Activated effector memory CD4-positive, alpha-beta T cell treated with Interleukin-2 at 50 U/mL for 16 hours (primary cell): ENCODE data around the gene CDK1.
A peak's percentile ranks its signal among the peaks of the same experiment; 100 is the strongest.

Experiments
- DNase-seq: peaks from one replicate; pipeline ENCODE4 v3.0.0-alpha.2; 2020

Gene CDK1

DNA sequence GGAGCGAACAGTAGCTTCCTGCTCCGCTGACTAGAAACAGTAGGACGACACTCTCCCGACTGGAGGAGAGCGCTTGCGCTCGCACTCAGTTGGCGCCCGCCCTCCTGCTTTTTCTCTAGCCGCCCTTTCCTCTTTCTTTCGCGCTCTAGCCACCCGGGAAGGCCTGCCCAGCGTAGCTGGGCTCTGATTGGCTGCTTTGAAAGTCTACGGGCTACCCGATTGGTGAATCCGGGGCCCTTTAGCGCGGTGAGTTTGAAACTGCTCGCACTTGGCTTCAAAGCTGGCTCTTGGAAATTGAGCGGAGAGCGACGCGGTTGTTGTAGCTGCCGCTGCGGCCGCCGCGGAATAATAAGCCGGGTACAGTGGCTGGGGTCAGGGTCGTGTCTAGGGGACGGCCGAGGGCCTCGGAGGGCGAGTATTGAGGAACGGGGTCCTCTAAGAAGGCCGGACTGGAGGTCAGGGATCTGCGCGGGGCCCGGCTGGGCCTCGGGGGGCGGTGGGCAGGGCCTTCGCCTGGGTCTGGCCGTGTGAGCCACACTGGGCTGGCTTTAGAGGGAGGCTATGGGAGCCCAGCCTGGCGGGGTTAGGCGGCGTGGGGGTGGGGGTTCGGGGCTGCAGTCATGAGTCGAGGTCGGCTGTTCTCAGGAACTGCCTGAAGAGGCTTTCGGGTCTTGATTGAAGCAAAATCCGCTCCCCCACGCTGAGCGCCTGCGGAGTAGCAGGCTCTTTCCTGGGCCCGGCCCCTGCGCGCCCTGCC, at the start of gene CDK1:
TSS of gene CDK1 (plus strand) at position 265 of the 757 bp plus-strand sequence. CDS start 1,688 bp downstream, outside the sequence.
- peak; percentile 95 for DNase-seq

DNA sequence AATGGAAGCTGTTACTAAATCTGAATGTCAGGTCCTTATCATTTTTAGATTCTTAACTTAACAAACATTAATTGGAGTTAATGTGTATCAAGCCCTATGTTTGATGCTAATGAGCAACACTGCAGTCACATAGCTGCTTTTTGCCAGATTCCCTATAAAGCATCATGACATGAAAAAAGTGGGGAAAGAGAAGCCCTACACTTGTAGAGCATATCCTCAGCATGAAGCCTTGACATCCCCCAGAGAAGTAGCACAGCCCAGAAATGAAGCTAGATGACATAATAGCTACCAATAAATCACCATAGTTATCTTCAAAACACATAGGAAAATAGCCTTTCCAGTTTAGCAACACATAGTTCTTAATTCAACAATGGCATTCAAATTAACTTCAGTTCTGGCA, 49.2 kb upstream of the CDK1 start:
- no peak for DNase-seq

DNA sequence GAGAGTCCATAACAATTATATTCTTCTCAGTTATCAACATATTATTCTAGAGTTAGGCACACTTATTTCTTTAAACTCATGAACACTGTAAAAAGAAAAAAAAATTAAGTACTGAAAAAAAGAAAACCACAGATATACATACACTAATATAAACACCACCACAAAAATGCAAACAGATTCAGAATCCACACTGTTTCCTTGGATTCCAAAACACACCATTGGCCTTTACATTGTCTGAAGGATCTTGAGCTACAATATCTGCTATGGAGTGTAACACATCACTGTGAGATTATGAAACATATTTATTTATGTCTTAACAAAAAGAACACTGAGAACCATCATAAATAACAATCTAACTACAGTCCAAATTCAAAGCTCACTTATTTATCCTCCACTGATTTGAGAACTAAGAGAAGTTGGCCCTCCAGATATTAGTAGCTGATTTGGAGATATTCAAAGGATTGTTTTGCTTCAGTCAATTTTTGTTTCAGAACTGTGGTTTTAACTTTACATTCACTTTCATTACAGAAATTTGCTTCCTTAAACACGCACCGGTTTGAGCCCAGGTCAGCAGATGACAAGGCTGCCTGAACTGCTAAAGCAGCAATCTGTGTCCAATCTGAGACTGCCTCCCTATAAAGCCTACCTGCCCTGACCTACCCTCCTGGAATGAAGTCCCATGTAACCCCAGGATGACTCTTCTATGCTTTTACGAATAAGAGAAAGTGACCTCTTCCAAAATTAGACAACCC, 47.0 kb upstream of the CDK1 start:
- DNase-seq = no peak

DNA sequence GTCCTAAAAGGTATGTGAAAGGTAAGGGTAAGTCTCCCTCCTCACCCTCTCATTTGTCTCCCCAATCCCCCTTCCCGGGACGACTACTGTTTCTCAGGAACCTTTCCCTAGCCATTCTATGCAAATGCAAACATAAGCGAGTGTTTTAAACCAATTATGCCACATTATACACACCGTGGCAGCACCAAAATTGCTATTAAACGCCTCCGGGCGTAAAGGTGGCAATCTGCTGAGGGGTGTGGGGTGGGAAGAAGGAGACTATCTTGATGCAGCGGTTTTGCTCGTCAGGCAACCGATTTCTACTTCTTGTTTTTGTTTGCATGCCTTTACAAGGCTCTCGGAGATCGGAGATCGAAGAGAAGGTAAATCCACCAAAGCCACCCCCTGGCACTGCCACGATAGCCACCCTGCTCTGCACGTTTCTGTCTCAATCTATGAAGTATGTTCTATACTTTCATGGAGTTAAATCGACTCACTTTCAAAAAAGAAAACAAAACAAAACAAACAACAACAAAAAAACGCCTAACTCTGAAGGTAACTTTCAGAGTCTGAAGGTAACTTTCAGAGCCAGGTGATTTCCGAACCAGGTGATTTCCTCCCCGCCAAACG, 46.0 kb upstream of the CDK1 start:
- DNase-seq = peak; percentile 25

DNA sequence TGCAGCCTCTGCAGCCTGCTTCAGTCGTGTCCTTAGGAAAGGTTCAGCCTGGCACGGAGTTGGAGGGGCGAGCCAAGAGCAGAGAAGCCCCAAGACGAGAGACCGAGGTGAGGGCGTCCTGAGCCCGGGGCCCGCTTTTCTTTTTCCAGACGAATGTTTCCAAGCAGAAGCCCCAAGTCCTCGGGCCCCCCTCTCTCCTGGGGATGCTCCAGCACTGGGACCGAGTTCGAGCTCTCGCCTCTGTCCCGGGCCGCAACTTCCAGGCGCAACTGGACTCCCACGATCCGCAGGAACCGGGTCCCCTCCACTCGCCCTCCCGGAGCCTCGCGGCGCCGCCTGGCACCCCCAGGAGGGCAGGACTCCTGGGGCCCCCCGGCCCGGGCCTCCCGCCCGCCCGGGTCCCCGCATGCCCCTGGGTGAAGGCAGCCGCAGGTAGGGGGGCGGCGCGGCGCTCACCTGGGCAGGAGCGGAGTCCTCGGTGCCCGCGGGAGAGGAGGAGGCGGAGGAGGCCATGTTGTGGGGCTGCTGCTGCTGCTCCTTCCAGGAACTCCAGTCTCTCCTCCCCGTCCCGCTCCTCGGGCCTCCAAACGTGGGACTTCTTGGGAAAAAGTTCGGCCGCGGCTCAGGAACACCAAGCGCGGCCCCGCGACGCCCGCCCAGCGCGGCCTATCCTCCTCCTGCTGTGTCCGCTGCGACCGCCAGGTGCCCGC, 45.3 kb upstream of the CDK1 start:
- peak; percentile 43 for DNase-seq

DNA sequence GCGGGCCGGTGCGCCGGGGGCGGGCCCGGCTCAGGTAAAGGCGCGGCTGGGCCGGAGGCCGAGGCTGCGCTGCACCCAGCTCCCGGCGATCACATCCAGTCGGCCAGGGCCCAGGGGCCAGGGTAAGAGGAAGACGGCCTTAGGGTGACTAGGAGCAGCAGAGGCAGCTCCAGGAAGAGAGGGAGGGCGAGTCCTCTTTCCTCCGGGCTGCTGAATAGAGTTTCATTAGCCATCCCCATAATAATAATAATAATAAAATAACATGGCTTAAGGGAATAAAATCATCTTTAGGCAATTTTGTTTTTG, 44.8 kb upstream of the CDK1 start:
- DNase-seq = no peak

DNA sequence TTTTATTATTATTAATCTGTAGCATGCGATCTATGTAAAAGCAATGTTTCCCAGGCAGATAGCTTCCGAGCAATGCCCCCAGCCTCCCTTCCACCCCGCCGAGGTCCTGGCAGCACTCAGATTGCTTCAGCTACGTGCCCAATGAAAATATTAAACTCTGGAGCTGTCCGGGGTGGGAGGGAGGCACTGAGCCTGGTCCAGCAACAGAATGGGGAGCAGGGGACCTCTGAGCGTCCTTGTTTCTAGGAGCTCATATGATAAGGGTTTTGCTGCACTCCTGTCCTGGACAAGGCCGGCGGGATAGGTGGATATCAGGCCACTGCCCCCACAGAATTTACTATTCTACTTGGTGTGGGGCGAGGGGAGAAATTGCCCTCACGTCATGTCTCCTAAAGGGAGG, 44.5 kb upstream of the CDK1 start:
- no peak for DNase-seq

DNA sequence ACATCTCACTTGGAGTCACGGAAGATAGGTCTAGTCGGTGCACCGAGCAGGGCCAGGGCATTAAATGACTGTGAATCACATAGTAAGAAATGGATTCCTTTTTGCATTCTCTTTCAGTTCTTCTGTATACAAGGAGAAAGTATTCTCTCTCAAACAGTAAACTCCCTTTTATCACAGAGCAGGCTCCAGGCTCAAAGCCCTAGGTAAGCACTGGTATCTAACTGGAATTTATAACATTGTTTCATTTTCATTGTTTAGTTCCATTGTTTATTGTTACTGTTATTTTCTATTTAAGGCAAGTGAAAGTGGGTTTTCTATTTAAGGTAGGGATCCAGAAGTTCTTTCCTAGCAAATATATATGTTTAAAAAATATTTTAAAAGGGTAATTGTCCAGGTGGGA, 44.1 kb upstream of the CDK1 start:
- no peak for DNase-seq

DNA sequence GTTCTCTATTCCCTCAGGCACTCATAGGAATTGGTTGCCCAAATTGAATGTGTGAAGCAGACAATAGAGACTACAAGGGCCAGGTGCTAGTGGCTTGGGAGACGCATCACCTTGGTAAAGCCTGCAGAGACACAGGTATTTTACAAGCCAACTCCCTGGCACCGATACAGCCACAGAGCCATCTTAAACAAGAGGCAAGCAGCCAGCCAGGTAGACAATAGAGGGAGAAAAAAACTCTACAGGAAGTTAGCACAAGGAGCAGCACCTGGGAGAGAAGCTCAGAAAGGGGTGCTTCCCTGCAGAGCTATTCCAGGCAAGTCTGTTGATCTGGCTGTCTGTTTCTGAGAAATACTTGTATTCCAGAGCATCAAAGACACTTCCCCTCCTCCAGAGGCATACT, 43.0 kb upstream of the CDK1 start:
- DNase-seq = no peak

DNA sequence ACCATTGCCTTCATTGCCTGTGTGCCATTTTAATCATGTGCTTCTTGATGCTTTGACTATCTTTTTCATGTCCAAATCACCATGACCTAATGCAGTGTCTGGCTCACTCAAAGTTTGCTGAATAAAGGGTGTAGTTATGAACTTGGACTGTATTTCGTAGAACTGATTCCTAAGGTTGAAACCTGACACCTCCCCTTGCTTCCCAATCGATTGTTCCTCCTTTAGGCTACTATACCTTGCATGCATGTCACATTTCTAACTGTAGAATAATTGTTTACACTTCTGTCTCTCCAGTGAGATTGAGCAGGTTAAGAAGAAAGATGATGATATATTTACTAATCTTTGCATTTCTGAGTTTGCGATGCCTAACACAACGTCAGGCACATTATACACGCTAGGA, 41.0 kb upstream of the CDK1 start:
- no peak for DNase-seq

DNA sequence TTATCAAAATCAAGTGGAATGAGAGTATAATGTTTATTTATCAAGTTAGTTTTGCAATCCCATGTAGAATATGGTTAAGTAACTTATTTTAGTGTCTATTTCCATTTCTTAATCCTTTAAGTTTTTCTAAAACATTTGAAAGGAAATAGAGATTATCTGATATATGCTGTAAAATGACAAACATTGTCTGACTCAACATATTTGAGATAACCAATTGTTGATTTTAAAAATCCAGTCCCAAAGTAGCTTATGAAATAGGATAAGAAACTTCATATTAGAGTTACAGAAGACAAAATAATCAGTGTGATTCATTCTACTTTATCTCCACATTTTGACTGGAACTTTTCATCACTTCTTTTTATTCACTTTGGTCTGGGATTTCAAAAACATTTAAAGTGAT, 38.7 kb upstream of the CDK1 start:
- no peak for DNase-seq

DNA sequence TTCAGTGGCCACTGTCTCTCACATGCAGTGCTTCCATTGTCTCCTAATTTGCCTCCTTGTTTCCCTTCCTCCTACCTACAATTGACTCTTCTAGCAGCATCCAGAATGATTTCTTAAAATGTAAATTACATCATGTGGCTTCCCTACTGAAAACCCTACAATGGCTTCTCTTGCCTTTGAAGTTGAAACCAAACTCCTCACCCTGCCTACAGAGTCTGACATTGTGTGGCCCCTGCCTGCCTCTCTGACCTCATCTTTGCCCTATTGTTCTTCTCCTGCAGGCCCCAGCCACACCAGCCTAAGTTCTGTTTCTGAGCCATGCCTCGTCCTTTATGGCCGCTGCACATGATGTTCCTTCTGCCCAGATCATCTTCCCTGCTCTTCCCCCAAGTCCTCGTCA, 35.8 kb upstream of the CDK1 start:
- DNase-seq = no peak

DNA sequence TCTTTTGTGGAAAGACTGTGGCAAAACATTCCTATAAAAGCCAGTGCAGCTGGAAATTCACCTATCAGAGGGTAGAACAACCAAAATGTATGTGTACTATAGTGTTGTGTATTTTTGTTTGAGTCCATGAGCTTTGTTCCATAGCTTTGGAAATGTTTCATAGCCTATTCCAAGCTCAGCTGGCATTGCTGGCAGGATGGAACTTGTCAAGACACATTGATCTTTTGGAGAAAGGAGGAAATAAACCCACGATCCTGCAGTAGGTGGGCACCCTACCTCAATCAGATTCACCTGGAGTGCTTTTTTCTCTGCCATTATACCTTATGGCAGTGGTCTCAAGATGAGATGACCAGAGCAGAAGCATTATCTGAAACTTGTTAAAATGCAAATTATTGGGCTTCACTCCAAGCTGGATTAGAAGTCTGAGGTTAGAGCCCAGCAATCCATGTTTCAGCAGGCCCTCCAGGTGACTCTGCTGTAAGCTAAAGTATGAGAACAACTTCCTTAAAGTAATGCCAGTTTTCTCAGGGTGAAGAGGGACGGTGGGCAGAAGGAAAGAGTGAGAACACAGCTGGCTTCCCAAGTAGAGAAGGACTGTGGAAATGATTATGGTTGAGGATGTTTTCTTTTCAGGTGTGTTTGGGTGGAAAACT, 30.3 kb upstream of the CDK1 start:
- DNase-seq = no peak

DNA sequence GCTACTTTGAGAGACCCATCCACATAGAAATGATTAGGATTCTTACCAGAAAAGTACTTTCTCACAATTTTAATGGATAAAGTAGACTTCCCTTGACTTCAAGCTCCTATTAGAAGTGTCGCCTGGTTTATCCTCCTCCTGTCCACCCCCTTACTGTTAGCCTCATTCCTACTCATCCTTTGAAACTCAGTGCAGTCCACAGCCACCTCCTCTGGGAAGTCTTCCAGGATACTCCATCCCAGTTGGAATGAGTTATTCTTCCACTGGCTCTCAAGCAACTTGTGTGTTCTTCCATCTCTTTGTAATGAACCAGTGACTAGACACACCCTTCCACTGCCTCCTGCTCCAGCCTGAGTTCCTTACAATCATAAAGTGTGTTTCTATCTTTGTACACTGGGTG, 25.1 kb upstream of the CDK1 start:
- DNase-seq = no peak

DNA sequence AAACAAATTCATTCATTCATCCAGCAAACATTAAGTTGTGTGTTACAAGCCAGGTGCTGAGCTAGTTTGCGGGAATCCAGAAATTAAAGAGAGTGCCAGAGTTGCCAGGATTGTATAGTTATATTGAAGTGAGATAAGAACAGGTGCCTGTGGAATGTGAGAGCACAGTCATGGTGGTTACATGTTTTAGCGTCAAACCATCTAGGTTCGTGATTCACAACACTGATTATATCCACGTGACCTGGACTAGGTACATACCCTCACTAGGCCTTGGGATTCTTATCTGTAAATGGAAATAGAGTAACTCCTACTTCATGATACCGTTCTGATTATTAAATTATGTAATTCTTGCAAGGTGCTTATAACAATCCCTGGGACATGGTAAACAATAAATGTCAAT, 24.5 kb upstream of the CDK1 start:
- DNase-seq = no peak

DNA sequence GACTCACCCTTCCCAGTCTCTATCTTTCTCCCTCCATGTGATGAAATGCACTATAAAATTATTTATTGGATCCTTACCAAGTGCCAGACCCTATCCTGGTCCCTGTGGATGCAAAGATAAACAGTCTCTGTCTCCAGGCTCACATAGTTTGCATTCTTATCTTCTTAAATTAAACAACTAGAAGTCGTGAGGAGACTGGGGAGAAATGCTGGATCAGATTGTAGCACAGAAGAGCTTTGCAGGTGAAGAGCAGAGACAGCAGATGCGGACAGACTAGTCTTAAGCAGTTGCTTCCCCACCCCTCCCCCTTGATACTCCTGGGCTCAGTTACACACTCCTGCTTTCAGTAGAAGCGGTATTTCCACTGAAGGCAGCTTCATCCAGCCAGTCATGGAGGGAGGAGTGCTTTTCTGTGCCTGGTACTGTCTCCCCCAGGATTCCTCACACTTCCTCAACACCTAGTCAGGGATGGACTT, 20.8 kb upstream of the CDK1 start:
- DNase-seq = no peak

DNA sequence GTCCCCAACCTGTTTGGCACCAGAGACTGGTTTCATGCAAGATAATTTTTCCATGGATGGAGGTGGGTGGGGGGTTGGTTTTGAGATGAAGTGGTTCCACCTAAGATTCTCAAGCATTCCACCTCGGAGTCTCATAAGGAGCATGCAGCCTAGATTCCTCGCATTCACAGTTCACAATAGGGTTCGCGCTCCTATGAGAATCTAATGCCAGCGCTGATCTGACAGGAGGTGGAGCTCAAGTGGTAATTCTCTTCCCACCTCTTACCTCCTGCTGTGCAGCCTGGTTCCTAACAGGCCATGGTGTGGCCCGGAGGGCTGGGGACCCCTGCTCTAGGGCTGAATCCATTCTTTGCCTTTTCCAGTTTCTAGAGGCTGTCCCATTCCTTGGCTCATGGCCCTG, 19.1 kb upstream of the CDK1 start:
- DNase-seq = no peak

DNA sequence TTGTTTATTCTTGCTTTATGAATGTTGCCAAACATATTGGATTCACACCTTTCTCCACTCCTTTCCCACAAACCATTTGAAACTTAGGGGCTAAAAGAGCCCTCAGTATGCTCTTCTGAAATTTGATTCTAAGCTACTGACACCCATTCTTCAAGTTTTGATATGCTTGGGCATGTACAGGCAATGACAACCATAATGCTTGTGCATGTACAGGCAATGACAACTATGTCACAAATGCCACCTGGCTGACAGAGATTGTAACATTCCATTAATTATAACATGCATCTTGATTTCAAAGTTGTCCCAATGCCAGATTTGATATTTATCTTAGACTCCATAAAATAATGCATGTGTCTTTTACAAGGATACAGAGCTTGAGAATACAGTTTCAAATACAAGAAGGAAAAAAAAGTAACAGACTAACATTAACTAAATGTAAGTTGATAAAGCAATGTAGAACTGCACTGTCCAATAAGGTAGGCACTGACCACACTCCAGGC, 17.5 kb upstream of the CDK1 start:
- no peak for DNase-seq

DNA sequence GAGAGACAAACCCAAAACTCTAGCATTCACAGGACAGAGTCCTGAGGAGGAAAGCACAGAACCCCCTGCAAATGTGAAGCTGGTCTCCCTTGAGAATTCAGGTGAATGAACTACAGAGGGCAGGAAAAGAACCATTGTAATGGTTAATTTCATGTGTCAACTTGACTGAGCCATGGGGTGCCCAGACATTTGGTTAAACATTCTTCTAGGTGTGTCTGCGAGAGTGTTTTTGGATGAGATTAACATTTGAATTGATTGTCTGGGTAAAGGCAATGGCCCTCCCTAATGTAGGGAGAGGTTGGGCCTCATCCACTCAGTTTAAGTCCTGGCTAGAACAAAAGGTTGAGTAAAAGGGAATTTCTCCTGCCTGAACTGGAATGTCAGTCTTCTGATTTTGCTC, 15.7 kb upstream of the CDK1 start:
- no peak for DNase-seq

DNA sequence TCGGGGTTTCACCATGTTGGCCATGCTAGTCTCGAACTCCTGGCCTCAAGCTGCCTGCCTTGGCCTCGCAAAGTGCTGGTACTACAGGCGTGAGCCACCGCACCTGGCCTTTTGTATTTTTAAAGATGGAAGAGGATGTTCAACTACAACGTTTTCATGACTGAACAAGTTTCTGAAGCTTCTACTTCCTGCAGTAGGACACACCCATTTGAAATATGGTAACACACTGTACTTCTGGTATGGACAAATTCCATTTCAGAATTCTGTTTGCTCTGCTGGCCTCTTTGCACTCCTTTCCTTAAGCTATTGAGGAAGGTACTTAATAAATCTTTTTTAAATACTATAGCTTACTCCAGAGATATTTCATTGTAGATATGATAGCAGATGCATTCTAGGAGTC, 10.9 kb upstream of the CDK1 start:
- DNase-seq = no peak

DNA sequence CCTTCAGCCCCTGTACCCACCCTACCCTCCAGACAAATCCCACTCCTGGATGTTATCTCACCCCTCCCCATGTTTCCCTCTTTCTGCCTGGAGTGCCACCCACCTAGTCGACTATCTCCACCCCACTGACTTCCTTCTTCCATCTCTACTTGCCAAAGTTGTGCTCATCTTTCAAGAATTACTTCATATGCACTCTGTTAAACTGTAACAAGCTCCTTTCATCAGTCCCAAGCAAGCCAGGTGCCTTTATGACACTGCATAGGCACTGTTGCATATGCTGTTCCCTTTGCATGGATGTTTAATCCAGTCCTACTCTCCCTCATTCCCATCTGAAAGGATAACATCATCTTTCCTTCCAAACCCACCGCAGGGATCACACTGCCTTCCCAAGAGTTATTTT, 8.9 kb upstream of the CDK1 start:
- no peak for DNase-seq

DNA sequence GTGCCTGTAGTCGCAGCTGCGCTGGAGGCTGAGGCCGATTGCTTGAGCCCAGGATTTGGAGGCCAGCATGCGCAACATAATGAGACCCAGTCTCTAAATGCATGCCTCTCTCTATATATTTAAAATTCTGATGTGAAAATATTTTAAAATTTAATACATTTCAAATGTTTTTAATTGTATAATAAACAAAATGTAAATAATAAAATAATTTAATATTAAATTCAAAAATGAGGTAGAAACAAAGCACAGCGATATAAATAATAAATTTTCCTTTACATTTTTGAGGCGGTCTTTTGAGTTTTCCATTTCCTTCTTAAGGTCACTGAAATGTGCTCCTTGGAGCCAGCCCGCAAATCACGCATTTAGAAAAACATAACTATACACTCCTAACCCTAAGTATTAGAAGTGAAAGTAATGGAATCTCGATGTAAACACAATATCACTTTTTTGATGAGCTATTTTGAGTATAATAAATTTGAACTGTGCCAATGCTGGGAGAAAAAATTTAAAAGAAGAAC, 523 bp upstream of the CDK1 start:
- DNase-seq = no peak
